NCI-H345 treated with DMSO at 0.1 percent for 48 hours (cell line): ENCODE results near the gene BCL3.
"Not testable (repeated sequence)": the region's sequence is repeated elsewhere in the genome, so short reads cannot be mapped to it uniquely, and the experiment has no call there.

Source experiments
- DNase-seq: peaks from one replicate; lab custom pipeline; 2025; ENCODE audit not compliant: unreplicated experiment; lab: John Stamatoyannopoulos, UW

The BCL3 gene

GRCh38 chr19:44748426-44749254 lies at the start of gene BCL3:
Gene BCL3, plus strand, starts transcription at chr19:44748708. Its CDS starts 83 bp downstream, at chr19:44748791.
- DNase-seq: no peak

- no peak for DNase-seq
Measured at GRCh38 chr19:44700547-44700946, 48.0 kb upstream of the BCL3 start.

DNA sequence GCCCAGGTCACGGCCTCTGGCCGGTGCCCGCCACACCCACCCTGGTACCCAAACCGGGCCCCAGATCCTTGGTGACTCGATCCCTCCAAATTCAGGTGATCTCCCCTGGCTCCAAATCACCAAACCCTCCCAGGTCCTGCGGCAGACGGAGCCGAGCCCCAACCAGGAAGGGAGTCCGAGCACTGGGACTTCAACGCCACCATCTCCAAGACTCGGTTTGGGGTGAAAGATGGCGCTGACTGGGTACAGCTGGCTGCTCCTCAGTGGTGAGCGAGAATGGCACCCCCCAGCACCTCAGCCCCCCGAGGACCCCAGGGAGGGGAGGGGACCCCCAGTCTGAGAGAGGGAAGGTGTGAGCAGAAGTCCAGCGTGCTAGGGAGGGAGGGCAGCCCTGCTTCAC lies 47.3 kb upstream of the BCL3 start:
- no peak for DNase-seq

- no peak for DNase-seq
Measured at GRCh38 chr19:44702551-44703176, 45.8 kb upstream of the BCL3 start.

- DNase-seq: no peak
Measured at GRCh38 chr19:44703336-44704078, 45.0 kb upstream of the BCL3 start.

GRCh38 chr19:44704982-44705381 lies 43.5 kb upstream of the BCL3 start:
- no peak for DNase-seq

- DNase-seq: no peak
Measured at GRCh38 chr19:44705502-44706010, 43.0 kb upstream of the BCL3 start.

GRCh38 chr19:44706506-44707236 lies 41.8 kb upstream of the BCL3 start:
- no peak for DNase-seq

GRCh38 chr19:44707794-44708193 lies 40.7 kb upstream of the BCL3 start:
- no peak for DNase-seq

GRCh38 chr19:44708940-44709339 lies 39.6 kb upstream of the BCL3 start:
- DNase-seq: no peak

GRCh38 chr19:44709434-44710266 lies 38.9 kb upstream of the BCL3 start:
- not testable (repeated sequence) for DNase-seq

DNA sequence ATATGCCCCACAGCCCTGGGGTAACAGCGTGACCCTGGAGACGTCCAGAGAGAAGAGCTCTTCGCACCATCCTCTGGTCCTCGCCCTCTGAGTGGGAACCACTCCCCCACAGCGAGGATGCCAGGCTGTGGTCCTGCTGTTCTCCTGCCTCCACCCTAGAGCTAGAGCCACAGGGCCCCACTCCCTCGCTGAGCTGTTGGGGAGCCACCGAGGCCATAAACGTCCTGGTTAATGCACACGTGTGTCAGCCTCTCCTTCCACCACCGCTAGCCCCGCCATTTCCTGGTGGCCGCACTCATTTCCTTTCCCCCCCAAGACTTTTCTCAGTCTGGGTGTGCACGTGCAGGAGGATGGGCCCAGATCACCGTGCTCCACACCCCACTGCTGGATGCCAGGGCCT lies 38.0 kb upstream of the BCL3 start:
- DNase-seq: no peak

DNA sequence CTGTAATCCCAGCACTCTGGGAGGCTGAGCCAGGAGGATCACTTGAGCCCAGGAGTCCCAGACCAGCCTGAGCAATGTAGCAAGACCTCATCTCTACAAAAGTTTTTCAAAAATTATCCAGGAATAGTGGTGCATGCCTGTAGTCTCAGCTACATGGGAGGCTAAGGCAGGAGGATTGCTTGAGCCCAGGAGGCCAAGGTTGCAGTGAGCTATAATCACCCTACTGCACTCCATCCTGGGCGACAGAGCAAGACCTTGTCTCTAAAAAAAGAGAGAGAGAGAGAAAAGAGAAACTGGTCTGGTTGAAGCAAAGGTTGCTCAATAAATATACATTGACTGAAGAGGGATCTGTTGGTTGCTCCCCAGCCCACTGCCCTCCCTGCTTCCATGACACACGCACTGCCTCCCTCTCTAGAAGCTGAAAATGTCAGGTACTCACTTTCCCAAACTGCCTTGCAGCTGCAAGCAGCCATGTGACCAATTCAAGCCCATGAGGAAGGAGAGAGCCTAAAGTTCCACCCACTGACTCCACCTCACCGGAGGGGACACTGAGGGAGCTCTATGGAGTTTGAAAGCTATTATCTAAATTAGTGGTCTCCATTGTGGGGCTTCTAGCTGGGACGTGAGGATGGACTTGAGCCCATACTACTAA lies 35.5 kb upstream of the BCL3 start:
- no peak for DNase-seq

- no peak for DNase-seq
Measured at GRCh38 chr19:44714597-44715169, 33.8 kb upstream of the BCL3 start.

- DNase-seq: no peak
Measured at GRCh38 chr19:44717603-44718002, 30.9 kb upstream of the BCL3 start.

DNA sequence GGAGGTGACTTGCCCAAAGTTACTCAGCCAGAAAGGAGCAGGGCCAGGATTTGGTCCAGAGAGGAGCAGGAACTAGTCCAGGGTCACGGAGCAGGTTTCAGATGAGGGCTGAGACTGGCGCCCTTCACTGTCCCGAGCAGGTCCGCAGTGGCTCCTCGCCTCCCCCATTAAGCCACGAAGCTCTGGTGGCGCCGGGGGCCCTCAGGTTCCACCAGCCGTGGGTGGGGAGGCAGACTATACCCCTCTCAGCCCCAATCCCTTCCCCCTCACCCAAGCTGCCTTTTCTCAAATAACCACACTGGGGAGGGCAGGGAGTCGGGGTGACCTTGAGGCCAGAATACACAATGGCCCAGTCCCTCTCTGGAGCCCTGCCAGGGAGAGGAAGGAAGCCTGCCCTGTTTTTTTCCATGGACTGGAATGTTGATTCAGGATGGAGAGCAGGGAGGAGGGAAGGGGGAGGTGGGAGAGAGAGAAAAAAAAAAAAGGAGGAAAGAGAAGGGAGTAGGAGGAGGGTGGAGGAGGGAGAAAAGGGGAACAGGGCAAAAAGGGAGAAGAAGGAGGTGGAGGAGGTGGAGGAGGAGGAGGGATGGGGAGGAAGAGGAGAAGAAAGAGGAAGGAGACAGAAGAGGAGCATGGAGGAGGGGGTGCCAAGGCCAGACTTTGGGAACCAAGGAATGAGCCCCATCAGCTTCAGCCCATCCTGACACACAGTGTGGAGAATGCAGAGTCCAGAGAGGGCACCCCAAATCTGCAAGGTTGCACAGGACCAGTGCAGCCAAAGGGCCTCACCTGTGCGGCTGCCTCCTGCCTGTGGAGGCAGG lies 29.9 kb upstream of the BCL3 start:
- DNase-seq: no peak

GRCh38 chr19:44719262-44719701 lies 29.2 kb upstream of the BCL3 start:
- no peak for DNase-seq

DNA sequence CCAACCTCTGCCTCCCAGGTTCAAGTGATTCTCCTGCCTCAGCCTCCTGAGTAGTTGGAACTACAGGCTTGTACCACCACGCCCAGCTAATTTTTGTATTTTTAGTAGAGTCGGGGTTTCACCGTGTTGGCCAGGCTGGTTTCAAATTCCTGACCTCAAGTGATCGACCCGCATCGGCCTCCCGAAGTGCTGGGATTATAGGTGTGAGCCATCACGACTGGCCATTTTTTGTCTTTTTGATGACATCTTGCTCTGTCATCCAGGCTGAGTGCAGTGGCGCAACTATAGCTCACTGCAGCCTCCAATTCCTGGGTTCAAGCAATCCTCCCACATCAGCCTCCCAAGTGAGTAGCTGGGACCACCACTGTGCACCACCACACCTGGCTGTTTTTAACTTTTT lies 28.1 kb upstream of the BCL3 start:
- DNase-seq: not testable (repeated sequence)
